EL (cell line): ENCODE results near the gene FZR1.

ENCODE experiments used
- DNase-seq: peaks from one replicate; pipeline ENCODE4 v3.0.0-alpha.2; 2016

The FZR1 gene

GRCh38 chr19:3505598-3506383, at the start of gene FZR1:
TSS of gene FZR1 (plus strand) at chr19:3506311. CDS start at chr19:3522990, 16,679 bp downstream.
- DNase-seq: peak; percentile 99

- no peak for DNase-seq
Observed at GRCh38 chr19:3456925-3457527, 49.1 kb upstream of the FZR1 start.

- DNase-seq: no peak
Observed at GRCh38 chr19:3457528-3458228, 48.4 kb upstream of the FZR1 start.

- DNase-seq: no peak
Observed at GRCh38 chr19:3458229-3459088, 47.7 kb upstream of the FZR1 start.

GRCh38 chr19:3459089-3459881, 46.8 kb upstream of the FZR1 start:
- peak; percentile 66 for DNase-seq

- no peak for DNase-seq
Observed at GRCh38 chr19:3459965-3460582, 46.0 kb upstream of the FZR1 start.

- DNase-seq: no peak
Observed at GRCh38 chr19:3462991-3463713, 43.0 kb upstream of the FZR1 start.

- DNase-seq: no peak
Observed at GRCh38 chr19:3463714-3464586, 42.2 kb upstream of the FZR1 start.

- DNase-seq: no peak
Observed at GRCh38 chr19:3464587-3465235, 41.4 kb upstream of the FZR1 start.

- DNase-seq: no peak
Observed at GRCh38 chr19:3465552-3465951, 40.6 kb upstream of the FZR1 start.

GRCh38 chr19:3466635-3467034, 39.5 kb upstream of the FZR1 start:
- no peak for DNase-seq

- no peak for DNase-seq
Observed at GRCh38 chr19:3467437-3468198, 38.5 kb upstream of the FZR1 start.

GRCh38 chr19:3468211-3468610, 37.9 kb upstream of the FZR1 start:
- no peak for DNase-seq

- no peak for DNase-seq
Observed at GRCh38 chr19:3469638-3470499, 36.2 kb upstream of the FZR1 start.

- no peak for DNase-seq
Observed at GRCh38 chr19:3470500-3471128, 35.5 kb upstream of the FZR1 start.

GRCh38 chr19:3471954-3472655, 34.0 kb upstream of the FZR1 start:
- DNase-seq: no peak
